Measurements from ENCODE around the gene DPH3.

DPH3 gene

GRCh38 chr3:16264708-16265454 is at the start of gene DPH3, which contains the start of gene OXNAD1 (continued):
- TF ChIP-seq ZNF280D (tag by site-specific recombination; IDR thresholded peaks at IDR 0.05) (no peak), EGR2 (tag by site-specific recombination; IDR thresholded peaks at IDR 0.05; ENCODE audit: low read depth) (peak; percentile 70; the same call in 1 of the 2 replicates), WT1 (tag by site-specific recombination; IDR thresholded peaks at IDR 0.05) (0 out of 2 replicates have a peak, but pooled peaks have one; percentile 7), ZFHX2 (tag by site-specific recombination; conservative IDR thresholded peaks at IDR 0.05) (peak; percentile 75), ZNF707 (tag by site-specific recombination; IDR thresholded peaks at IDR 0.05) (no peak), ZBTB26 (tag by site-specific recombination; optimal IDR thresholded peaks at IDR 0.05) (peak; percentile 89), ZBTB21 (tag by site-specific recombination; IDR thresholded peaks at IDR 0.05) (peak; percentile 92), ZNF280C (tag by site-specific recombination; IDR thresholded peaks at IDR 0.05) (no peak), TRIM28 (IDR thresholded peaks at IDR 0.05; ENCODE audit: borderline replicate concordance, low read length) (no peak), ZNF580 (tag by site-specific recombination; IDR thresholded peaks at IDR 0.05) (peak; percentile 89), ZNF558 (tag by site-specific recombination; IDR thresholded peaks at IDR 0.05) (no peak; the same call in 1 of the 2 replicates)

- POLR2A ChIA-PET, result interaction anchor here (1.6 kb wide), 1 partner anchor 49 kb away, joined by 3 read pairs; the partner anchor contains the start of genes DPH3 and OXNAD1
- TF ChIP-seq KLF1 (tag by site-specific recombination; IDR thresholded peaks at IDR 0.05) (no peak), ZXDB (tag by site-specific recombination; IDR thresholded peaks at IDR 0.05) (no peak), ZNF518A (tag by site-specific recombination; conservative IDR thresholded peaks at IDR 0.05; ENCODE audit: low read depth) (no peak), ZNF423 (tag by site-specific recombination; IDR thresholded peaks at IDR 0.05) (no peak), ZNF350 (tag by site-specific recombination; IDR thresholded peaks at IDR 0.05) (no peak), ZNF239 (tag by site-specific recombination; IDR thresholded peaks at IDR 0.05) (no peak), ZNF473 (tag by site-specific recombination; IDR thresholded peaks at IDR 0.05) (no peak), ZNF639 (tag by site-specific recombination; IDR thresholded peaks at IDR 0.05) (no peak), ZNF707 (tag by site-specific recombination; IDR thresholded peaks at IDR 0.05) (no peak), TRIM28 (IDR thresholded peaks at IDR 0.05; ENCODE audit: borderline replicate concordance, low read length) (no peak), ZBTB7A (tag by site-specific recombination; IDR thresholded peaks at IDR 0.05; ENCODE audit: low read depth) (no peak), ZNF768 (tag by site-specific recombination; IDR thresholded peaks at IDR 0.05) (no peak)
Observed at GRCh38 chr3:16313886-16314645, 49.3 kb upstream of the DPH3 start.

More at GRCh38 chr3:16313886-16314645, 49.3 kb upstream of the DPH3 start:
- Histone ChIP-seq H3K4me1 (ENCODE audit: control insufficient read depth, insufficient read depth, low read length) (no peaks in the 10 kb centered on the region), H3K27ac (ENCODE audit: extremely low read depth, low read depth, low read length) (no peak overlapping the region), H3K9me3 (ENCODE audit: control insufficient read depth, insufficient read depth, low read depth, low read length) (no peaks in the 10 kb centered on the region), H3K4me3 (ENCODE audit: low read depth, low read length) (no peak overlapping the region), H3K36me3 (ENCODE audit: control insufficient read depth in 2 of 2, insufficient read depth in 1 of 2, low read length in 2 of 2) (peaks cover 0 to 40% of the 10 kb centered on the region in 2 experiments; a peak in 2 of 3 replicates)
- CTCF ChIA-PET, result interaction anchor here (0.7 to 1.8 kb wide), 2 partner anchors 24 to 67 kb away, joined by 3 to 10 read pairs; no protein-coding TSS in a partner anchor
